ENCODE measurements around the gene APOL5.

Gene APOL5

GRCh38 chr22:35719212-35719875, 1.7 kb downstream of the APOL5 start:
- Histone ChIP-seq H3K9ac (no peak overlapping the region), H3K27ac (no peak overlapping the region), H2AFZ (ENCODE audit: low read depth) (no peak overlapping the region), H3K27me3 (ENCODE audit: insufficient read depth, low read depth) (no peaks in the 10 kb centered on the region), H3K4me3 (IDR thresholded peaks at IDR 0.05; ENCODE audit: insufficient read depth, low read depth, low read length) (no peak overlapping the region), H3K79me2 (ENCODE audit: insufficient read depth, low read depth) (no peaks in the 10 kb centered on the region), H4K20me1 (ENCODE audit: insufficient read depth) (no peaks in the 10 kb centered on the region), H3K4me1 (ENCODE audit: low read depth, poor library complexity, severe bottlenecking) (no peaks in the 10 kb centered on the region), H3K4me2 (no peak overlapping the region), H3K36me3 (ENCODE audit: insufficient read depth) (no peaks in the 10 kb centered on the region)
- TF ChIP-seq, protein P1, sequence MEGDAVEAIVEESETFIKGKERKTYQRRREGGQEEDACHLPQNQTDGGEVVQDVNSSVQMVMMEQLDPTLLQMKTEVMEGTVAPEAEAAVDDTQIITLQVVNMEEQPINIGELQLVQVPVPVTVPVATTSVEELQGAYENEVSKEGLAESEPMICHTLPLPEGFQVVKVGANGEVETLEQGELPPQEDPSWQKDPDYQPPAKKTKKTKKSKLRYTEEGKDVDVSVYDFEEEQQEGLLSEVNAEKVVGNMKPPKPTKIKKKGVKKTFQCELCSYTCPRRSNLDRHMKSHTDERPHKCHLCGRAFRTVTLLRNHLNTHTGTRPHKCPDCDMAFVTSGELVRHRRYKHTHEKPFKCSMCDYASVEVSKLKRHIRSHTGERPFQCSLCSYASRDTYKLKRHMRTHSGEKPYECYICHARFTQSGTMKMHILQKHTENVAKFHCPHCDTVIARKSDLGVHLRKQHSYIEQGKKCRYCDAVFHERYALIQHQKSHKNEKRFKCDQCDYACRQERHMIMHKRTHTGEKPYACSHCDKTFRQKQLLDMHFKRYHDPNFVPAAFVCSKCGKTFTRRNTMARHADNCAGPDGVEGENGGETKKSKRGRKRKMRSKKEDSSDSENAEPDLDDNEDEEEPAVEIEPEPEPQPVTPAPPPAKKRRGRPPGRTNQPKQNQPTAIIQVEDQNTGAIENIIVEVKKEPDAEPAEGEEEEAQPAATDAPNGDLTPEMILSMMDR (conservative IDR thresholded peaks at IDR 0.05; ENCODE audit: low read depth, low read length) = no peak

DNA sequence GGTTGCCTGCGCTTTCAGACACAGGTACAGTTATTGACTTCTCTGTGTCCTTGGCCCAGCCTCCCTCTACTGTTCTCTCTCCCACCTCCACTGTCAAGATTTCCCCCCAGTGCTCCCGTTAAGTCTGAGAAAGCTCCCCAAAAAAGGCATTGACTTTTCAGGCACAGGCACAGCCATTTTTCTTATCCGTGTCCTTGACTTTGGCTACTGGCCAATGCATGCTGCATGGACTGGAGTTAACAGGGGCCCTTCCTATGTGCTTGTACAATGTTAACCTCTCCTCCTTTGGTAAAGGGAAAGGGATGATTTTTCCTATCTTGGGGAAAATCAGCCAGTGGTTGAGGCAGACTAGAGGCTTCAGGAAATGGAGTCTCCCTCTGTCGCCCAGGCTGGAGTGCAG, 4.3 kb downstream of the APOL5 start:
- TF ChIP-seq, protein P1 (conservative IDR thresholded peaks at IDR 0.05; ENCODE audit: low read depth, low read length) = no peak
- no peak overlapping the region for H3K4me2 ChIP-seq
- H3K36me3 ChIP-seq (ENCODE audit: insufficient read depth) = no peaks in the 10 kb centered on the region
- H4K20me1 ChIP-seq (ENCODE audit: insufficient read depth) = no peaks in the 10 kb centered on the region
- H3K4me3 ChIP-seq (IDR thresholded peaks at IDR 0.05; ENCODE audit: insufficient read depth, low read depth, low read length) = no peak overlapping the region
- no peaks in the 10 kb centered on the region for H3K4me1 ChIP-seq (ENCODE audit: low read depth, poor library complexity, severe bottlenecking)
- H2AFZ ChIP-seq (ENCODE audit: low read depth) = no peak overlapping the region
- H3K27ac ChIP-seq = no peak overlapping the region
- no peaks in the 10 kb centered on the region for H3K27me3 ChIP-seq (ENCODE audit: insufficient read depth, low read depth)
- no peak overlapping the region for H3K9ac ChIP-seq
- H3K79me2 ChIP-seq (ENCODE audit: insufficient read depth, low read depth) = no peaks in the 10 kb centered on the region

DNA sequence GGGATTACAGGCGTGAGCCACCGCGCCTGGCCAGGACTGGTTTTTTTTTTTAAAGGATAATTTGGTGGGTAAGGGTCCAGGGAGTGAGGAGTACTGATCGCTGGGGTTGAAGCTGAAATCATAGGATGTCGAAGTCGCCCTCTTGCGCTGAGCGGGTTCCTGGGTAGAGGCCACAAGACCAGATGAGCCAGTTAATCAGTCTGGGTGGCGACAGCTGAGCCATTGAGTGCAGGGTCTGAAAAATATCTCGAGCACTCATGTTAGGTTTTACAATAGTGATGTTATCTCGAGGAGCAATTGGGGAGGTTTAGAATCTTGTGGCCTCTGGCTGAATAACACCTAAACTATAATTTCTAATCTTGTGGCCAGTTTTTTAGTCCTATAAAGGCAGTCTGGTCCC, 7.8 kb downstream of the APOL5 start:
- no peak overlapping the region for H2AFZ ChIP-seq (ENCODE audit: low read depth)
- H4K20me1 ChIP-seq (ENCODE audit: insufficient read depth) = no peaks in the 10 kb centered on the region
- TF ChIP-seq, protein P1 (conservative IDR thresholded peaks at IDR 0.05; ENCODE audit: low read depth, low read length) = no peak
- no peaks in the 10 kb centered on the region for H3K4me1 ChIP-seq (ENCODE audit: low read depth, poor library complexity, severe bottlenecking)
- no peak overlapping the region for H3K4me3 ChIP-seq (IDR thresholded peaks at IDR 0.05; ENCODE audit: insufficient read depth, low read depth, low read length)
- no peaks in the 10 kb centered on the region for H3K27me3 ChIP-seq (ENCODE audit: insufficient read depth, low read depth)
- no peak overlapping the region for H3K9ac ChIP-seq
- no peak overlapping the region for H3K4me2 ChIP-seq
- H3K27ac ChIP-seq = no peak overlapping the region
- no peaks in the 10 kb centered on the region for H3K36me3 ChIP-seq (ENCODE audit: insufficient read depth)
- H3K79me2 ChIP-seq (ENCODE audit: insufficient read depth, low read depth) = no peaks in the 10 kb centered on the region

DNA sequence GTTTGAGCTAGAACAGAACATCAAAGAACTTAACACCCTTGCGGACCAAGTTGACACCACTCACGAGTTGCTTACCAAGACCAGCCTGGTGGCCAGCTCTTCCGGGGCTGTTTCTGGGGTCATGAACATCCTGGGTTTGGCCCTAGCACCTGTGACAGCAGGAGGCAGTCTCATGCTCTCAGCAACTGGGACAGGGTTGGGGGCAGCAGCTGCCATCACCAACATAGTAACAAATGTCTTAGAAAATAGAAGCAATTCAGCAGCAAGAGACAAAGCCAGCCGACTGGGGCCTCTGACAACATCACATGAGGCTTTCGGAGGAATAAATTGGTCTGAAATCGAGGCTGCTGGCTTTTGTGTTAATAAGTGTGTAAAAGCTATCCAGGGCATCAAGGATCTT, 8.7 kb downstream of the APOL5 start:
- Histone ChIP-seq H2AFZ (ENCODE audit: low read depth) (no peak overlapping the region), H3K4me2 (no peak overlapping the region), H3K79me2 (ENCODE audit: insufficient read depth, low read depth) (no peaks in the 10 kb centered on the region)

More for the DNA sequence above, 8.7 kb downstream of the APOL5 start:
- Histone ChIP-seq H3K27me3 (ENCODE audit: insufficient read depth, low read depth) (no peaks in the 10 kb centered on the region), H4K20me1 (ENCODE audit: insufficient read depth) (no peaks in the 10 kb centered on the region), H3K36me3 (ENCODE audit: insufficient read depth) (no peaks in the 10 kb centered on the region), H3K4me1 (ENCODE audit: low read depth, poor library complexity, severe bottlenecking) (no peaks in the 10 kb centered on the region), H3K4me3 (IDR thresholded peaks at IDR 0.05; ENCODE audit: insufficient read depth, low read depth, low read length) (no peak overlapping the region), H3K9ac (no peak overlapping the region), H3K27ac (no peak overlapping the region)
- TF ChIP-seq, protein P1 (conservative IDR thresholded peaks at IDR 0.05; ENCODE audit: low read depth, low read length) = no peak

All from KMS-11 (cell line).